Measurements from ENCODE around the gene DPT.

The DPT gene

GRCh38 chr1:168734946-168735345, 5.9 kb upstream of the DPT start:
- DNase-seq, result no peak

GRCh38 chr1:168734271-168734670, 5.3 kb upstream of the DPT start:
- no peak for DNase-seq

GRCh38 chr1:168733241-168733640, 4.2 kb upstream of the DPT start:
- DNase-seq, result no peak

GRCh38 chr1:168732736-168733135, 3.7 kb upstream of the DPT start:
- DNase-seq, result no peak

GRCh38 chr1:168731244-168731953, 2.4 kb upstream of the DPT start:
- DNase-seq, result no peak

GRCh38 chr1:168729405-168729802, 398 bp upstream of the DPT start:
- DNase-seq, result no peak

GRCh38 chr1:168726719-168727118, 2.3 kb downstream of the DPT start:
- no peak for DNase-seq

- no peak for DNase-seq
Observed at GRCh38 chr1:168726281-168726680, 2.7 kb downstream of the DPT start.

- no peak for DNase-seq
Observed at GRCh38 chr1:168725831-168726230, 3.2 kb downstream of the DPT start.

GRCh38 chr1:168725060-168725459, 3.9 kb downstream of the DPT start:
- no peak for DNase-seq

- DNase-seq, result no peak
Observed at GRCh38 chr1:168723000-168723399, 6.0 kb downstream of the DPT start.

GRCh38 chr1:168720839-168721238, 8.2 kb downstream of the DPT start:
- DNase-seq, result no peak

GRCh38 chr1:168719306-168720111, 9.5 kb downstream of the DPT start:
- DNase-seq, result no peak

GRCh38 chr1:168717906-168718891, 10.8 kb downstream of the DPT start:
- no peak for DNase-seq

- no peak for DNase-seq
Observed at GRCh38 chr1:168714012-168714411, 15.0 kb downstream of the DPT start.

- no peak for DNase-seq
Observed at GRCh38 chr1:168709405-168710363, 19.3 kb downstream of the DPT start.

- DNase-seq, result no peak
Observed at GRCh38 chr1:168708698-168709404, 20.2 kb downstream of the DPT start.

GRCh38 chr1:168706391-168706992, 22.5 kb downstream of the DPT start:
- DNase-seq, result no peak

- no peak for DNase-seq
Observed at GRCh38 chr1:168700575-168701268, 28.3 kb downstream of the DPT start.

GRCh38 chr1:168698453-168698852, 30.6 kb downstream of the DPT start:
- DNase-seq, result no peak
